ENCODE data around the gene PEDS1.

DNA sequence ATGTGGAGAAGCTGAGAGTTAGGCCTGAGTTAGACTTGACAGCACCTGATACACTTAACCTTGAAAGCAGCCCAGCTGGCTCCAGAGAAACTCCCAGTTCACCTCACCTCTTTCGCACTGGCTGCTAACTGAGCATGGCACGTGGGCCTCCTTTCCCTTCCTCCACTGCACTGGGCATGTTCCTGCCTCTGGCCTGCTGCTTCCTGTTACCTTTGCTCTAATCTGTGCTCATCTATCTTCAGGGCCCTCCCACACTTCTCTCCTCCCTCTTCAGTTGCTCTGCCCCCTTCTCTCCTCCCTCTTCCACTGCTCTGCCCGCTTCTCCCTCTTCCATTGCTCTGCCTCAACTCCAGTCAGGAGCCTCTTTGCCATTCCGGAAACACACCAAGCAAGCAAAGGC is 26.9 kb downstream of the PEDS1 start:
- TF ChIP-seq CBX8 (IDR thresholded peaks at IDR 0.05; ENCODE audit: borderline replicate concordance, low read depth, low read length) (no peak), RXRA (IDR thresholded peaks at IDR 0.05; ENCODE audit: insufficient read depth, low read depth, low read length) (no peak)
- TF ChIP-seq, protein P1, sequence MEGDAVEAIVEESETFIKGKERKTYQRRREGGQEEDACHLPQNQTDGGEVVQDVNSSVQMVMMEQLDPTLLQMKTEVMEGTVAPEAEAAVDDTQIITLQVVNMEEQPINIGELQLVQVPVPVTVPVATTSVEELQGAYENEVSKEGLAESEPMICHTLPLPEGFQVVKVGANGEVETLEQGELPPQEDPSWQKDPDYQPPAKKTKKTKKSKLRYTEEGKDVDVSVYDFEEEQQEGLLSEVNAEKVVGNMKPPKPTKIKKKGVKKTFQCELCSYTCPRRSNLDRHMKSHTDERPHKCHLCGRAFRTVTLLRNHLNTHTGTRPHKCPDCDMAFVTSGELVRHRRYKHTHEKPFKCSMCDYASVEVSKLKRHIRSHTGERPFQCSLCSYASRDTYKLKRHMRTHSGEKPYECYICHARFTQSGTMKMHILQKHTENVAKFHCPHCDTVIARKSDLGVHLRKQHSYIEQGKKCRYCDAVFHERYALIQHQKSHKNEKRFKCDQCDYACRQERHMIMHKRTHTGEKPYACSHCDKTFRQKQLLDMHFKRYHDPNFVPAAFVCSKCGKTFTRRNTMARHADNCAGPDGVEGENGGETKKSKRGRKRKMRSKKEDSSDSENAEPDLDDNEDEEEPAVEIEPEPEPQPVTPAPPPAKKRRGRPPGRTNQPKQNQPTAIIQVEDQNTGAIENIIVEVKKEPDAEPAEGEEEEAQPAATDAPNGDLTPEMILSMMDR (IDR thresholded peaks at IDR 0.05; ENCODE audit: control extremely low read depth in 1 of 3, insufficient read depth in 1 of 3, low read depth in 1 of 3, low read length in 3 of 3), result no peak
- TF ChIP-seq, protein P2, sequence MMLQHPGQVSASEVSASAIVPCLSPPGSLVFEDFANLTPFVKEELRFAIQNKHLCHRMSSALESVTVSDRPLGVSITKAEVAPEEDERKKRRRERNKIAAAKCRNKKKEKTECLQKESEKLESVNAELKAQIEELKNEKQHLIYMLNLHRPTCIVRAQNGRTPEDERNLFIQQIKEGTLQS (IDR thresholded peaks at IDR 0.05; ENCODE audit: insufficient read depth, low read depth, low read length), result no peak
